GM12801 (cell line): ENCODE results near the gene TTYH3.

Experiments
- TF ChIP-seq, protein P1 (sequence below): IDR thresholded peaks from one replicate; pipeline ENCODE4 v1.5.1; 2011; ENCODE audit warnings: control low read depth; ENCODE audit not compliant: insufficient read length; ENCODE audit errors: extremely low read depth

Gene TTYH3

DNA sequence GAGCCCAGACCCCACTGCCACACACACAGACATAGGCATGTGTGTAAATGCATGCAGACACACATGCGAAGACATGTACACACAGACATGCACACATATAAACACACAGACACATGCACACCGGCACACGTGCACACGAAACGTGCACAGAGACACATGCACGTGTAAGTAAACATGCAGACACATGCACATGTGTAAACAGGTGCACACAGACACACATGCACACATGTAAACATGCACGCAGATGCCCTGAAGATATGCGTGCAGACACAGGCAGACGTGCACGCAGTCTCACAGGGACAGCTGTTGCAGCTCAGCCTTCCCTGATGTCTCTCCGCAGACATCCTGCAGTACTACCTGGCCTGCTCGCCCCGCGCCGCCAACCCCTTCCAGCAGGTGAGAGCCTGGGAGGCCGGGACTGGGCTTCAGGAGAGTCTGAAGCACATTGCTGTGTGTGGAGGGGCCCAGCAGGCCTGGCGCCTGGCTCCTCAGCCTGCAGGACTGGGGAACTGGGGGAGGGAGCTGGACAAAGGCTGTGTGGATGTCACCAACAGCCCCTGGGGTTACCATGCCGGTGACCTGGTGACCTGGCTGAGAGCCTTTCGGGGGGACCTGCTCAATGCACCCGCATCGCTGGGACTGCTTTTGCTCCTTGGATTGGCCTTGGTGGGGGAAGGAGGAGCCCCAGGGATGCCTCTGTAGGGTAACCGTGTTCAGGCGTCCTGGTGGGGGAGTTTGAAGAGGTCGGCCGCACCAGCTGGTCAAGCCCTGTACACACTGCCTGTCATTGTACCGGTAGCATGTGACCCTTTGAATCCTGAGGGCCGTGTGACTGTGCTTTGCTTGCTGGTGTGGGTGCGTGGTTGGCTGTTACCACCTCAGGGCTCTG, 20.3 kb downstream of the TTYH3 start:
- TF ChIP-seq, protein P1, sequence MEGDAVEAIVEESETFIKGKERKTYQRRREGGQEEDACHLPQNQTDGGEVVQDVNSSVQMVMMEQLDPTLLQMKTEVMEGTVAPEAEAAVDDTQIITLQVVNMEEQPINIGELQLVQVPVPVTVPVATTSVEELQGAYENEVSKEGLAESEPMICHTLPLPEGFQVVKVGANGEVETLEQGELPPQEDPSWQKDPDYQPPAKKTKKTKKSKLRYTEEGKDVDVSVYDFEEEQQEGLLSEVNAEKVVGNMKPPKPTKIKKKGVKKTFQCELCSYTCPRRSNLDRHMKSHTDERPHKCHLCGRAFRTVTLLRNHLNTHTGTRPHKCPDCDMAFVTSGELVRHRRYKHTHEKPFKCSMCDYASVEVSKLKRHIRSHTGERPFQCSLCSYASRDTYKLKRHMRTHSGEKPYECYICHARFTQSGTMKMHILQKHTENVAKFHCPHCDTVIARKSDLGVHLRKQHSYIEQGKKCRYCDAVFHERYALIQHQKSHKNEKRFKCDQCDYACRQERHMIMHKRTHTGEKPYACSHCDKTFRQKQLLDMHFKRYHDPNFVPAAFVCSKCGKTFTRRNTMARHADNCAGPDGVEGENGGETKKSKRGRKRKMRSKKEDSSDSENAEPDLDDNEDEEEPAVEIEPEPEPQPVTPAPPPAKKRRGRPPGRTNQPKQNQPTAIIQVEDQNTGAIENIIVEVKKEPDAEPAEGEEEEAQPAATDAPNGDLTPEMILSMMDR, result no peak

DNA sequence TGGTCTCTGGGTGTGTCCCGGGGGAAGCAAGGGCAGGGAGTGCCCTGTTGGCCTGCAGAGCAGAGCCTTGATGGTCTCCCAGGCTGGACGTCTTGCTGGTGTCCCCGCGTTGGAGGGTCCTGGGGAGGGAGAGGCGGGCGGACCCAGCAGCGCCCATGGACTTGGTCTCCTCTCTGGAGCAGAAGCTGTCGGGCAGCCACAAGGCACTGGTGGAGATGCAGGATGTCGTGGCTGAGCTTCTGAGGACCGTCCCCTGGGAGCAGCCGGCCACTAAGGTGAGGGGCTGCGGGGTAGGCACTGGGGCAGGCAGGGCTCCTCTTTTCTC, 20.9 kb downstream of the TTYH3 start:
- TF ChIP-seq, protein P1, result no peak

GRCh38 chr7:2654059-2654458, 22.3 kb downstream of the TTYH3 start:
- TF ChIP-seq, protein P1, result no peak

DNA sequence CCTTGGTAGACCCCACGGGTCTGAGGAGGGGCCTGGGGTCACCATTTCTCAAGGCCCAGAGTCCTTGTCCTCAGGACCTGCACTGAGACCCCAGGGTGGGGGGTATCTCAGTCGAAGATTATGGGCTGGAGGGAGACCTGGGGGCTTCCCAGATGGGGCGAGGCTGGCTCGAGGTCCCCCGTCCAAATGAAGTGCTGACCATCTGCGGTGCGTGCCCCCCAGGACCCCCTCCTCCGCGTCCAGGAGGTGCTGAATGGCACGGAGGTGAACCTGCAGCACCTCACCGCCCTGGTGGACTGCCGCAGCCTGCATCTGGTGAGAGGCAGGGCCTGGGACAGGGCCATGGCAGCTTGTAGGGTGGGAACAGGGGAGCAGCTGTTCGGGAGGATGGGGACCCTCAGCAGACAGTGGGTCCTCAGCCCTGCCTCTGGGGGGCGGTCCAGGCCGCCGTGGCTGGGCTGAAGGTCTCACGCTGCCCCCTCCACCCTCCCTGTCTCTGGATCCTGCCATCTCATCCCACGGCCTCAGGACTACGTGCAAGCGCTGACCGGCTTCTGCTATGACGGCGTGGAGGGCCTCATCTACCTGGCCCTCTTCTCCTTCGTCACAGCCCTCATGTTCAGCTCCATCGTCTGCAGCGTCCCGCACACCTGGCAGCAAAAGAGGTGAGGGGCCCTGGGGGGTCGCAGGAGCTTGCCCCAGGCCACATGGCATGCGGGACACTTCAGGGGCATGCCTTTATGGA, 24.3 kb downstream of the TTYH3 start:
- TF ChIP-seq, protein P1, result no peak

DNA sequence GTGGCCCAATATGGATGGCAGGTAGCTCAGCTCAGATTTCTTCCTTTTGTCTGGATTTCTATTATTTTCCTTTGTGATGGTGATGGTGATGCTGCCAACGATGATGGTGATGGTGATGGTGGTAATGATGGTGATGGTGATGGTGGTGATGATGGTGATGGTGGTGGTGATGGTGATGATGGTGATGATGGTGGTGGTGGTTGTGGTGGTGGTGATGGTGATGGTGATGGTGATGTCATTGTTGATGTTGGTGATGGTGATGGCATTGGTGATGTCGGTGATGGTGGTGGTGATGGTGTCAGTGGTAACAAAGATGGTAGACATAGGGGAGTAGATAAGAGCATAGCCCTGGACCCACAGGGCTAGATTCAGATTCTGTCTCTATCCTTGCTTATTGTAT, 25.4 kb downstream of the TTYH3 start:
- TF ChIP-seq, protein P1, result no peak

- TF ChIP-seq, protein P1, result no peak
These were observed 26.3 kb downstream of the TTYH3 start for GRCh38 chr7:2657920-2658671.

DNA sequence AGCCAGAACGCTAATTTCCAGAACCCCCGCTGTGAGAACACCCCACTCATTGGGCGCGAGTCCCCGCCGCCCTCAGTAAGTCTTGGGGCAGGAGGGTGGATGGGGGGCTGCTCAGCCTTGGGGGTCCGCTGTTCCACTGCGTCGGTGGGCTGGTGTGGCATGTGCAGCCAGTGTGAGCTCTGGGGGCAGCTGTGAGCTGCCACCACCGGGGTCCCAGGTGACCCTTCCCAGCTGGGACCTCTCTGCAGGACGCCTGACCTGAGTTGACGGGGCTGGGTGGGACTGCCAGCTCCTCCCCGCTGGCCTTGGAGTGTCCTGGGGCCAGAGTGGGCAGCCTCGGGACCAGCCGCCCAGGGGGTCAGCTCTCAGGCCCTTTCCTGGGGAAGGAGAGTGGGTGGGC, 27.2 kb downstream of the TTYH3 start:
- TF ChIP-seq, protein P1, result no peak
